HFFc6 (cell line): ENCODE measurements around the gene NEURL4. TPM values are rescaled to one million over a fixed set of nuclear protein-coding genes. Genes with fewer than 3 reads are reported as not detected.

Experiments used
- DNase-seq: peaks from one replicate; pipeline ENCODE4 v3.0.0-alpha.2; 2018
- H3K27ac Mint-ChIP-seq: 2 replicates; pipeline ENCODE4 v1.8.0; 2020; ENCODE audit warnings: mild to moderate bottlenecking, mixed read lengths
- H3K27me3 Mint-ChIP-seq: 2 replicates; pipeline ENCODE4 v1.8.0; 2021; ENCODE audit warnings: mild to moderate bottlenecking, moderate library complexity, mixed read lengths; ENCODE audit not compliant: insufficient read depth
- H3K36me3 Mint-ChIP-seq: 2 replicates; pipeline ENCODE4 v1.8.0; 2021; ENCODE audit warnings: low read depth, mixed read lengths
- H3K4me1 Mint-ChIP-seq: 2 replicates; pipeline ENCODE4 v1.8.0; 2020; ENCODE audit warnings: low read depth, mixed read lengths
- H3K4me3 Mint-ChIP-seq: 2 replicates; pipeline ENCODE4 v1.8.0; 2020; ENCODE audit warnings: mild to moderate bottlenecking, moderate library complexity, mixed read lengths
- H3K9me3 Mint-ChIP-seq: 2 replicates; pipeline ENCODE4 v1.8.0; 2020; ENCODE audit warnings: mild to moderate bottlenecking, mixed read lengths
- CTCF ChIP-seq: fragments of 200-600 bp; sonication (generic); IDR thresholded peaks from 2 replicates; pipeline ENCODE4 v1.5.0; 2021; ENCODE audit warnings: antibody characterized with exemption, mild to moderate bottlenecking
- total RNA-seq, 6 experiments: library from RNA; stranded (reverse); fragmentation: NEBNext Ultra II Directional; extraction: Animal tissue kit (Norgen Biotek cat#: 25700); gene quantifications; 2 replicates in 1 of 6; 3 replicates in 5 of 6; pipeline ENCODE4 v1.2.3, GENCODE V29; 2021

The NEURL4 gene
- total RNA-seq, 6 experiments from 2014 or later, result 18.7 to 24.6 (median 20.4) TPM

- Mint-ChIP-seq H3K27me3 (peaks cover 54% of the 10 kb centered on the region), H3K27ac (no peak overlapping the region), H3K4me3 (no peak overlapping the region), H3K4me1 (no peaks in the 10 kb centered on the region; the same call in 1 of the 2 replicates), H3K9me3 (no peaks in the 10 kb centered on the region), H3K36me3 (no peaks in the 10 kb centered on the region)
- no peak for DNase-seq
- TF ChIP-seq CTCF, result no peak
These were observed 43.5 kb downstream of the NEURL4 start for GRCh38 chr17:7285679-7286078.

GRCh38 chr17:7284911-7285310 lies 44.2 kb downstream of the NEURL4 start:
- Mint-ChIP-seq H3K36me3 (no peaks in the 10 kb centered on the region), H3K9me3 (no peaks in the 10 kb centered on the region), H3K4me3 (no peak overlapping the region), H3K4me1 (no peaks in the 10 kb centered on the region; the same call in 1 of the 2 replicates), H3K27ac (no peak overlapping the region), H3K27me3 (peaks cover 47% of the 10 kb centered on the region)
- no peak for DNase-seq
- TF ChIP-seq CTCF, result no peak

- Mint-ChIP-seq H3K27ac (no peak overlapping the region), H3K4me3 (no peak overlapping the region), H3K4me1 (no peaks in the 10 kb centered on the region; the same call in 1 of the 2 replicates), H3K27me3 (peaks cover 41% of the 10 kb centered on the region), H3K36me3 (no peaks in the 10 kb centered on the region), H3K9me3 (no peaks in the 10 kb centered on the region)
- no peak for TF ChIP-seq CTCF
- DNase-seq, result no peak
These were observed 45.5 kb downstream of the NEURL4 start for GRCh38 chr17:7283471-7284216.

GRCh38 chr17:7282752-7283321 lies 46.3 kb downstream of the NEURL4 start:
- H3K27me3 Mint-ChIP-seq, result peaks cover 34% of the 10 kb centered on the region

More at GRCh38 chr17:7282752-7283321, 46.3 kb downstream of the NEURL4 start:
- Mint-ChIP-seq H3K27ac (no peak overlapping the region), H3K36me3 (no peaks in the 10 kb centered on the region), H3K4me3 (no peak overlapping the region; the same call in 1 of the 2 replicates), H3K4me1 (no peaks in the 10 kb centered on the region; the same call in 1 of the 2 replicates), H3K9me3 (no peaks in the 10 kb centered on the region)
- no peak for TF ChIP-seq CTCF
- DNase-seq, result no peak
